Renal cortex interstitium (tissue), 11 donors: Measurements from ENCODE around the gene INTS7. TPM values are rescaled to one million over a fixed set of nuclear protein-coding genes. Genes with fewer than 3 reads are reported as not detected.
"Not testable (repeated sequence)": the region's sequence is repeated elsewhere in the genome, so short reads cannot be mapped to it uniquely, and the experiment has no call there.

ENCODE experiments used
- DNase-seq, 11 donors: peaks; one replicate each; pipeline ENCODE4 v3.0.0-alpha.2; 2013; ENCODE audit warnings: low read depth in 9 of 11, low spot score in 4 of 11; ENCODE audit errors: extremely low read depth in 1 of 11
- polyA plus RNA-seq, 3 donors: library from polyadenylated mRNA; unstranded; fragments of 120-200 nt; gene quantifications; one replicate each; pipeline ENCODE4 v1.2.1, GENCODE V29; 2013; ENCODE audit not compliant: insufficient read length in 3 of 3

Gene INTS7
- polyA plus RNA-seq, 3 donors: 15.8 to 22.0 (median 18.6) TPM

DNA sequence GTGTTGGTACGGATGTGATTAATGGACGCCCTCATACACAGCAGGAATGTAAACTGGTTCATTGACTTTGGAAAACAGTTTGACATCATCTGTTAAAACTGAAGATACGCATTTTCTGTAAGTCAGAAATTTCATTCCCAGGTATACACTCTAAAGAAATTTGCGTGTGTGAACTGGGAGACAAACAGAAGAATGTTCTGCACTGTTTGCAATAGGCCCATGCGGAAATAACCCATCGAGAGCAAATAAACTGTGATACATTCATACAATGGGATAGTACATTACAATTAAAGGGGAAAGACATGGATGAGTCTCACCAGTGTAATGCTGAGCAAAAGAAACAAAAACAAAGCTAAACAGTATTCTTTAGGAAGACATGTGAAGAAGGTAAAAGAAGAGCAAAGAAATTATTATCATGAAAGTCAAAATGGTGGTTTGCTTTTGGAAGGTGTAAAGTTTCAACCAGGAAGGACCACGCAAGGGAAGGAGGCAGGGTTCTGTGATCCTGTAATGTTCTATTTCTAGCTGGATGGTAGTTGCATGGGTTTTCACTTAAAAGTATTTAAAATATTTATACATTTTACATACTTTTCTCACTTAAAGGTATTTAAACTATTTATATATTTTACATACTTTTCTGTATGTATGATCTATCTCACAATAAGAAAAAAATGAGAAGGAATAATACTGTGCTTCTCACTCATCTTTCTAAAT, 30.3 kb downstream of the INTS7 start:
- DNase-seq: no peak

DNA sequence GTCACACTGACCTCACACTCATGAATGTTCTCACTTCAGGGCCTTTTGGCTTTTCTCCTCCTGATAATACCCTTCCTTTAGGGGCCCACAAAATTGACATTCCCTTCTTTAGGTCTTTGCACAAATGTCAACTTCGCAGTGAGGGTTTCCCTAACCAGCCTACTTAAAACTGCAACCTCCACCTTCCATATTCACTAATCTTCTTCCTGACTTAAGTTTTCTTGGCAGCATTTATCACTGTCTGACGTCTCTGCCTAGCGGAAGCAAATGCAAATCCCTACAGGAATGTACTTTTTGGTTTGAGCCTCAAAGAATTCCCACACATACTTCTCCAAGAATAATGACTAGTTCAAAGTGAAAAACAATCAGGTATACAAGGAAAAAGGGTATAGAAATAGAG, 32.8 kb downstream of the INTS7 start:
- no peak for DNase-seq

DNA sequence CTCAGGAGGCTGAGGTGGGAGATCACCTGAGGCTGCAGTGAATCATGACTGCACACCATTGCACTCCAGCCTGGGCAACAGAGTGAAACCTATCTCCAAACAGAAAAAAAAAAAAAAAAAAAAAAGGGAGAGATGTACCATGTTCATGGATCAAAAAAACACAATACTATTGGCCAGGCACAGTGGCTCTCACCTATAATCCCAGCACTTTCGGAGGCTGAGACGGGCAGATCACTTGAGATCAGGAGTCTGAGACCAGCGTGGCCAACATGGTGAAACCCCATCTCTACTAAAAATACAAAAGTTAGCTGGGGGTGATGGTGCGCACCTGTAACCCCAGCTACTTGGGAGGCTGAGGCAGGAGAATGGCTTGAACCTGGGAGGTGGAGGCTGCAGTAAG, 37.9 kb downstream of the INTS7 start:
- not testable (repeated sequence) for DNase-seq

DNA sequence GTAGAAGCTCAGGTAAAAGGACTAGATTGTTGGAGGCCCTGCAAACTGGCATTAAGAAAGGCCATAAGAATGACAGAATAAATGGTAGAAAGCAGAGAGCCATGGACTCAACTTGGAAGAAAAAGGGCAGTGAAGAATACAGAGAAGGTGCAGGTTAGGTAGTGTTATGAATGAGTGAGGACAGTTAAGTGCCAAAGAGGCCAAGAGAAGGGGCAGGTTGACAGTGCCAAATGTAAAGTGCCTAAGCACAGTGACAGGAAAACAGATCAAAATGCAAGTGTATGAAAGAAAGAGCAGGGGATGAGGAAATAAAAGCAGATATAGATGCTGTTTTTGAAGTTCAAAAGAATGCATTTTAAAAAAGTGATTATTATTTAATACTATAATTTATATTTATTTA, 43.7 kb downstream of the INTS7 start:
- DNase-seq: no peak

DNA sequence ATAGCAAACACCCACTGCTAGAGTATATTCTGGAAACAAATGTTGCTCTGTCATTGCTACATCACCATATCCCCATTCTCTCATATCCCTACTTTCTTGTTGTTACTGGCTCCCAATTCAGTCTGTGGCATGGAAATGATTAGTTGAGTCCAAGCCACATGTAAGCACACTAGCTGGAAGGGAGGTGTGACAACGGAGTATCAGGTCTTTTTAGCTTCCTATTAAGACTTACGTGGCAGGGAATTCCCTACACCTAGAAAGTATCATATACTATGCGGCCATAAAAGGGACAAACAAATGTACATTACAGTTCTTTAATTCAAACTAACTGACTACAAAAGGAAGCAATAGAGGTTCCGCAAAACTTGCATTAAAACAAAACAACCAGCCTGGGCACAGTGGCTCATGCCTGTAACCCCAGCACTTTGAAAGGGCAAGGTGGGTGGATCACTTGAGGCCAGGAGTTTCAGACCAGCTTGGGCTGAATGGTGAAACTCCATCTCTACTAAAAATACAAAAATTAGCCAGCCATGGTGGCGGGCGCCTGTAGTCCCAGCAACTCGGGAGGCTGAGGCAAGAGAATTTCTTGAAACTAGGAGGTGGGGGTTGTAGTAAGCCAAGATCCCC, 48.6 kb downstream of the INTS7 start:
- DNase-seq: no peak

DNA sequence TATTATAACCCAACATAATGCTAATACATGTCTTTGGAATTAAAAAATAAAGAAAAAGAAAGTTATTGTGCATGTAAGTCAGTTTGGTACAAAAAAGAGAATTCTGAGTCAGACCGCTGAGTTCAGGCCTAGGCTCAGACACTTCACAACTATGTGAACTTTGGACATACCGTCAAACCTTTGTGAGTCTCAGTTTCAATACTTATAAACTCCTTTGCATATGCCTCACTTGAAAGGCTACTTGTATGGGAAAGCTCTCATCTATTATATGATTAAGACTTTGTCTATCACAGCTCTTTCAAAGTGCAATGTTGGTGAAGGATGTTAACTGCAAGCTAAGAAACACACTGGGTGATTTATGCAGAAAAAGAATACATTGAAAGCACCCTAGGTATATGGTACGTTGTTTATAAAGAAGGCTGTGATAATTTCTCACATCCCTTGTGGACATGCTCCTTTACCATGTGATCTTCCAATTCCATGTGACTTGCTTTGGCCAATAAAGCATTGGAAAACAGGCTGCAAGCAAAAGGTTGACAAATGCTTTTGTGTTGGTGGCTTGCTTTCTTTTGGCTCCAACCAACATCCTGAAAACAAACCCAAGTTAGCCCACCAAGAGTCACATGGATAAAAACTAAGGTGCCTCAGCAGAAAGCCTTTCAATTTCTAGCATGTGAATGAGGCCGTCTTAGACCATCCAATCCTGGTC, 49.6 kb downstream of the INTS7 start:
- no peak for DNase-seq

DNA sequence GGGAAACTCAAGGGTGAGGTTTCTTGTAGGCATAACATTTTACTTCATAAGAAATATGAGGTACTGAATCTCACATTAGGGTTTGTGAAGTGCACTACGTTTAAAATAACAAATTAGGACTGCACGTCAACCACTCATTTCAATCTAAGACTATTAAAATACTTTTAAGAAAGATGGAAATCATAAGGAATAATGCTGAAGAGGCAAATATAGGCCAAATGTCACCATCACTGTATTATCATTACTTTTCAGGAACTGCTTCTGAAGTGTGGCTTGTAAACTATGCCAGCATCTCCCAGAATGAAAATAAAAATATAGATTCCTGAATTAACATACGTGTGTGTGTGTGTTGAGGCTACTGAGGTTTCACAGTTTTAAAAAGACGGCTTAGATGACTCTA, 56.8 kb downstream of the INTS7 start:
- DNase-seq: no peak

DNA sequence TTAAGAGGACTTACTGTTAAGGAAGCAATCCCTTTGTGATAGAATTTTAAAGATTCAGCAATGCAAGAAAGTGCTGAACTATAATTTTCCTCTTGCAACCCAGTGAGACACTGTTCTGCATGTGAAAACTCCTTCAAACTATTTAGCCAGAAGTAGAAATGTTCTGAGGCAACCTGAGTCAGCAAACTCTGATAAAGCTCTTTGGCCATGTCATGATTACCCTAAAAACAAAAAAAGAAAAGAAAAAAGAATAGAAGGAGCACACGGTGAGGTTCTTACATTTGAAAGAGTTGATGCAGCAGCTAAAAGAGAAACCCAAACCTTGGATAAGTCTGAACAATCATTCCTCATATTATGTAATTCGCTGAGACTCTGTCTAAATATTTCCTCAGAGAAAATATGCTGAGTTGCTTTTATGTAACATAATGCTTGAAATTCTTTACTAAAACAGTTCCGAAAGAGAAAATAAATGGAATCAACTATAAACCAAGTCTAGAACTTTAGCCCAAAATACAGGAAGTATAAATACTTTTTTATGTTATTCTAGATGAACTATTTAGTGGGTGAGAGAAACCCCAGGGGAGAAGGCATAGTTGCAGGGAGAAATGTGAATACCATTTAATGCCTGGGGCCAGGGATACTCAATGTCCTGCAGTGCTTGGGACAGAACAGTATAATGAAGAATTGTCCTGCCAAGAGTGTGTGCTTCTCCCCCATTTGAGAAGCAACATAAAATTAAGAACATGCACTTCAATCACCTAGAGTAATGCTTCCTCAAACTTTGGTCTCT, 60.0 kb downstream of the INTS7 start:
- no peak for DNase-seq

DNA sequence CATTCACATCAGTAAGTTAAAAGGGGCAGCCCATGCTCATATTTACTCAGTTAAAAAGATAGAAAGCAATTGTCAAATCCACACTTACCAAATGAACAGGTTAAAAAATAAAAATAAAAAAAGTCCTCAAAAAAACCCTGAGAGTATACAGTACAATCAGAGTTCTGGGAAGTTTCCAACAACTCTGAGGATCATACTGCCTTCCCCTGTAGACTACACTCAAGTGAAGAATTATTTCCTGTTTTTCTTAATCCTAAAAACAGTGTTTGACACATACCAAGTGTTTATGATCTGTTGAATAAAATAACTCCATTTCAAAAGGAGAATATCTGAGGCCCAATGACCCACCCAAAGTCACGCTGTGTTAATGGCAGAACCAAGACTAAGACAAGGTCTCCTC, 61.8 kb downstream of the INTS7 start:
- DNase-seq: no peak

DNA sequence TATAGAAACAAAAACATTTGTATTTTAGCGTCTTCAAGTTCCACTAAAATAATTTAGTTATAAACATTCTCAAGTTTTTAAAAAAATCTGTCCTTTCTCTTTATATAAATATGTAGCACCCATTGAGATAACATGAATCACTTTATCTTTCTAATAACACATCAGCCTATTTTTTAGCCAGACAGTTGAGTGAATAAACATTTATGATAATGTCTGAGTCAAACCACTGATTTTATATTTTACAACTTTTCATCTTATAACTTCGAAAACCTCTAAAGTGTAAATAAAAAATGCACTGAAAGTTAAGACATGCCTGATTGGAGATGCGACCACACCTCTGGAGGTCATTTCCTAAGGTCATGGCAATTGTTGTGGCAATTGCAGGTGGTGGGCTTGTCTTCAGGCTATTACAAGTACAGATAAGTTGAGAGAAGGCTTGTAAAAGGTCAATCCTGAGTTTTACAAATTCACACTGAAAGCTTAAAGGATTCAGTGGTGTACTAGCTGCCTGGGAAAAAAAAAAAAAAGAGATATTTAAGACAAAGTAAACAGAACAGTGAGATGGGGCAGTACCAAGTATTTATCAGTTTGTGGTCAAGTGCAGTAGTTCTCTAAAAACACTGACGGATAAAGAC, 67.0 kb downstream of the INTS7 start:
- no peak for DNase-seq

DNA sequence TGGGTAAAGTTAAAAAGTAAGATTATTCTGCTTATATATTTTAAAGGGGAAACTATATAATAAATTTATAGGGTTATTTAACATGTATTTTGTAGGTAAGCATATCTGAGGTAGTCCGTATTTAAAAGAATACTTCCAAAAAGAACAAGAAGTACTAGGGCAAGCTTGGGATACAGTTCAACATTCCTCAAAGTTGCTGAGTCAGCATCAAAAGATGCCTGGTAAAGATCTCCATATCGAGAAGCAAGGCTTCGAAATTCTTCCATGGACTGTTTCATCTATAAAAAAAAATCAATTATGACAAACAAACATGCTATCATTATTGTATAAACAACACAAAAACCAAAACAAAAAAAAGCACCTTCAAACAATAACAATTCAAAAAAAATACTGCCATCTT, 67.7 kb downstream of the INTS7 start:
- DNase-seq: no peak

DNA sequence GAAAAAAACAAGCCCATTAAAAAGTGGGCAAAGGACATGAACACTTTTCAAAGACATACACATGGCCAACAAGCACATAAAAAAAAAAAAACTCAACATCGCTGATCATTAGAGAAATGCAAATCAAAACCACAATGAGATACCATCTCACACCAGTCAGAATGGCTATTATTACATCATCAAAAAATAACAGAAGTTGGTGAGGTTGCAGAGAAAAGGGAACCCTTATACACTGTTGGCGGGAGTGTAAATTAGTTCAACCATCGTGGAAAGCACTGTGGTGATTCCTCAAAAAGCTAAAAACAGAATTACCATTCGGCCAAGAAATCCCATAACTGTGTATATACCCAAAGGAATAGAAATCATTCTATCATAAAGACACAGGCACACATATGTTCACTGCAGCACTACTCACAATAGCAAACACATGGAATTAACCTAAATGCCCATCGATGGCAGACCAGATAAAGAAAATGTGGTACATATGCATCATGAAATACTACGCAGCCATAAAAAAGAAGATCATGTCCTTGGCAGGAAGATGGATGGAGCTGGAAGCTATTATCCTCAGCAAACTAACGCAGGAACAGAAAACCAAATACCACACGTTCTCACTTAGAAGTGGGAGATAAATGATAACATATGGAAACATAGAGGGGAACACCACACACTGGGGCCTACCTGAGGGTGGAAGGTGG, 70.1 kb downstream of the INTS7 start:
- no peak for DNase-seq

DNA sequence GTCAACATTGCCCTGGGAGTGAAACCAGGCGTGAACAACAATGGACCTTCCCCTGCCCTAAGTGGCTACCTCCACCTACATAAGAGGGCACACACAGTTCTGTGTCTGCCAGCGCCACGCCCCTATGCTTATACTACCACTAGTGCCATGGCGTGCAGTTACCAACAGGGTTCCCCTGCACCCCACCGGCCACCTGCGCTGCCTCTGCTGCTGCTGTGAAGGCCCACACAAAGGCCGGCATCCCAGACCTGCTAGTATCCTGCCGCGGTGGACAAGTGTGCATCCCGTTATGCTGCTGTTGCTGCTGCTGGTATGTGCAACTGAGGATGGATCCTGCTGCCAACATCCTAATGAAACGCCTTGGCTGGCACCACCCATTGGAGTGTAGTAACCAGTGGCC, 75.7 kb downstream of the INTS7 start:
- no peak for DNase-seq

DNA sequence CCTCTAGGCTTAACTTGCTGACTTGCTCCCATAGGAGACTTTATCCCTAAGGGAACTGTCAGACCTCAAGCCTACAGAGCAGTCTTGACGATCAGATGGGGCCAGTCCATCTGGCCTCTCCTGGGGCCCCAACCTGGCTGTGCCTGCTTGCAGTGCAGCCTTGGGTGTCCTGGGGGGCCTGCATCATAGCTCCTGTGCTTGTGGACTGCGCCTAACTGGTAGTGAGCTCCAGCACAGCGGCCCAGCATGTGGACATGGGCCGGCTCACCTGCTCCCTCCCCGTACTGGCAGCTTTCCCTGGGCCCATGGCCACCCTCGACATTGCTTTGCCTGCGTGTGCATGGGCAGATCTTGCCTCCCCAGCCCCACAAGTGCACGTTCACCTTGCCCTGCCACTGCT, 76.1 kb downstream of the INTS7 start:
- DNase-seq: no peak

DNA sequence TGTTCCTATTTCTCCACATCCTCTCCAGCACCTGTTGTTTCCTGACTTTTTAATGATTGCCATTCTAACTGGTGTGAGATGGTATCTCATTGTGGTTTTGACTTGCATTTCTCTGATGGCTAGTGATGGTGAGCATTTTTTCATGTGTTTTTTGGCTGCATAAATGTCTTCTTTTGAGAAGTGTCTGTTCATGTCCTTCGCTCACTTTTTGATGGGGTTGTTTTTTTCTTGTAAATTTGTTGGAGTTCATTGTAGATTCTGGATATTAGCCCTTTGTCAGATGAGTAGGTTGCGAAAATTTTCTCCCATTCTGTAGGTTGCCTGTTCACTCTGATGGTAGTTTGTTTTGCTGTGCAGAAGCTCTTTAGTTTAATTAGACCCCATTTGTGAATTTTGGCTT, 81.3 kb downstream of the INTS7 start:
- not testable (repeated sequence) for DNase-seq

DNA sequence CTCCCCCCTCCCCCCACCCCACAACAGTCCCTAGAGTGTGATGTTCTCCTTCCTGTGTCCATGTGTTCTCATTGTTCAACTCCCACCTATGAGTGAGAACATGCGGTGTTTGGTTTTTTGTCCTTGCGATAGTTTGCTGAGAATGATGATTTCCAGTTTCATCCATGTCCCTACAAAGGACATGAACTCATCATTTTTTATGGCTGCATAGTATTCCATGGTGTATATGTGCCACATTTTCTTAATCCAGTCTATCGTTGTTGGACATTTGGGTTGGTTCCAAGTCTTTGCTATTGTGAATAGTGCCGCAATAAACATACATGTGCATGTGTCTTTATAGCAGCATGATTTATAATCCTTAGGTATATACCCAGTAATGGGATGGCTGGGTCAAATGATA, 81.8 kb downstream of the INTS7 start:
- DNase-seq: not testable (repeated sequence)

DNA sequence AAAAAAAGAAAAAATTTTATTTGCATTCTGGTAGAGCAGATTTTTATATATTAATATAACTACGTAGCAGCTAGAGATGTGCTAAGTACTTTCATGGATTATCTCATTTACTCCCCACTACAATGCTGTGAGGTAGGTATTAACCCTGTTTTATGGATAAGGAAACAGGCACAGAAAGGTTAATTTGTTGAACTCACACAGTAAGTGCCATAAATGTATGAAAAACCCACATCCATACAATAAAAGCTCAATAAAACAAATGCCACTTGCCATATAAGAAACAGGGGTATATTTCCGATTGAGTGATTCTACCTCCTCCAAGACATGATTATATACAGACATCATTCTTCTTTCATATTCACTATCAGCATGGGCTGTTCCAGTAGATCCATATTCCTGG, 83.1 kb downstream of the INTS7 start:
- DNase-seq: no peak

DNA sequence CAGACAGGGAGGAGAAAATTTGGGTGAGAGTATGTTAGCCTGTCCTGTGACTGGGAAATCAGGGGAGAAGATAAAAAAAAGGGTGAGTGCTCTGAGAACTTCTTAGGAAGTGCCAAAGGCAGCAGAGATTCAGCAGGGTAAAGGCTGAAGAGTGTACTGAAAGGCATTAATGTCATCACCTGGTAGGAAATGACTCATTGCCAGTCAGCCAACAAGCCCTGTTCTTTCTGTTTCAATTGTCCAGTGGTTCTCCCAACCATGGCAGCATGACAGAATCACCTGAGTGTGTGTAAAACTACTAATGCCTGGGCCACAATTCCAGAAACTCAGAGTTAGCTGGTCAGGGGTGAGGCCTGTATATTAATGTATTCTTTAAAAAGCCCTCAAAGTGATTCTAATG, 83.5 kb downstream of the INTS7 start:
- no peak for DNase-seq

DNA sequence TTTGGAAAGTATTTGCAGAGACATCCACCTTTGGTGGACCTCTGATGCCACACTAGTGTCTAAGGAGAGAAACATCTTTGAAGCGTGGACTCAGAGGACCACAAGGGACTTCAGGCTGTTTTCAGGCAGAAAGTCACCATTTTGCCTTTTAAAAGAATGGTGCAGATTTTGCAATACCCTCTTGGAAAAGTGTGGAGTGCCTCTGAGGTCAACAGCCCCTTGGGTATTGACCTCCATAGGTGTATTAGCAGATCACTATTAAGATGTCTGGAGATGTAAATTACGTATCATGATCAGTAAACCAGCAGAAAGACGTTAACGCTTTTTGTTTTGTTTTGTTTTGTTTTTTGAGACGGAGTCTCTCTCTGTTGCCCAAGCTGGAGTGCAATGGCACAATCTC, 87.0 kb downstream of the INTS7 start:
- DNase-seq: no peak
